HepG2 (cell line): ENCODE data around the gene SERHL2. TPM values are rescaled to one million over a fixed set of nuclear protein-coding genes. Genes with fewer than 3 reads are reported as not detected.

Experiments
- AHR ChIP-seq: IDR thresholded peaks from 2 replicates; pipeline ENCODE4 v1.6.1; 2018; ENCODE audit warnings: missing genetic modification reagents, missing compliant biosample characterization
- ARNT2 ChIP-seq: sonication (generic); formaldehyde crosslinking; IDR thresholded peaks from 2 replicates; pipeline ENCODE4 v1.8.0; 2022; ENCODE audit warnings: mild to moderate bottlenecking, low read depth, missing genetic modification reagents, moderate library complexity
- BHLHE40 ChIP-seq: IDR thresholded peaks from 2 replicates; pipeline ENCODE4 v1.6.1; 2011; ENCODE audit warnings: low read length, improper control_type of control experiment
- ELF3 ChIP-seq: IDR thresholded peaks from 2 replicates; pipeline ENCODE4 v1.6.1; 2016; ENCODE audit warnings: missing genetic modification reagents, missing compliant biosample characterization
- GRHL1 ChIP-seq: sonication (generic); formaldehyde crosslinking; conservative IDR thresholded peaks from 2 replicates; pipeline ENCODE4 v1.8.0; 2022; ENCODE audit warnings: missing genetic modification reagents
- HMGA1 ChIP-seq: sonication (generic); formaldehyde crosslinking; conservative IDR thresholded peaks from 2 replicates; pipeline ENCODE4 v1.4.0; 2020; ENCODE audit warnings: missing genetic modification reagents
- HOXA3 ChIP-seq: sonication (generic); formaldehyde crosslinking; IDR thresholded peaks from 2 replicates; pipeline ENCODE4 v1.5.0; 2020; ENCODE audit warnings: missing genetic modification reagents
- HOXD1 ChIP-seq: sonication (generic); formaldehyde crosslinking; IDR thresholded peaks from 2 replicates; pipeline ENCODE4 v1.5.0; 2020; ENCODE audit warnings: missing genetic modification reagents
- KDM1A ChIP-seq: IDR thresholded peaks from 2 replicates; pipeline ENCODE4 v1.6.1; 2016; ENCODE audit warnings: missing compliant biosample characterization
- MEF2D ChIP-seq: sonication (generic); formaldehyde crosslinking; IDR thresholded peaks from 2 replicates; pipeline ENCODE4 v1.5.1; 2020; ENCODE audit warnings: mild to moderate bottlenecking, missing genetic modification reagents
- NBN ChIP-seq: fragments of 450-650 bp; conservative IDR thresholded peaks from 2 replicates; pipeline ENCODE4 v1.6.1; 2017
- NR2F2 ChIP-seq: IDR thresholded peaks from 2 replicates; pipeline ENCODE4 v1.6.1; 2012; ENCODE audit warnings: low read depth, inconsistent platforms, borderline replicate concordance
- PCBP2 ChIP-seq: fragments of 200-400 bp; formaldehyde crosslinking; optimal IDR thresholded peaks from 2 replicates; pipeline ENCODE3; 2018; ENCODE audit warnings: low read length, low read depth; ENCODE audit not compliant: poor library complexity, severe bottlenecking
- PPARG ChIP-seq: conservative IDR thresholded peaks from 2 replicates; pipeline ENCODE4 v1.6.1; 2016; ENCODE audit warnings: missing biosample characterization, missing genetic modification reagents
- RNF219 ChIP-seq: sonication (generic); formaldehyde crosslinking; IDR thresholded peaks from 2 replicates; pipeline ENCODE4 v1.5.0; 2020; ENCODE audit warnings: mild to moderate bottlenecking, missing genetic modification reagents
- SMYD3 ChIP-seq: sonication (generic); formaldehyde crosslinking; IDR thresholded peaks from 2 replicates; pipeline ENCODE4 v1.8.1; 2023; ENCODE audit warnings: mild to moderate bottlenecking, missing genetic modification reagents
- ZBTB1 ChIP-seq: sonication (generic); formaldehyde crosslinking; IDR thresholded peaks from 2 replicates; pipeline ENCODE4 v1.4.0; 2020; ENCODE audit warnings: missing genetic modification reagents, borderline replicate concordance
- ZFP41 ChIP-seq: sonication (generic); formaldehyde crosslinking; IDR thresholded peaks from 2 replicates; pipeline ENCODE4 v1.4.0; 2020; ENCODE audit warnings: mild to moderate bottlenecking, missing genetic modification reagents, borderline replicate concordance
- ZNF124 ChIP-seq: sonication (generic); formaldehyde crosslinking; IDR thresholded peaks from 2 replicates; pipeline ENCODE4 v1.4.0; 2020; ENCODE audit warnings: missing genetic modification reagents
- ZNF264 ChIP-seq: sonication (generic); formaldehyde crosslinking; IDR thresholded peaks from 2 replicates; pipeline ENCODE4 v1.4.0; 2020; ENCODE audit warnings: missing genetic modification reagents
- ZNF44 ChIP-seq: sonication (generic); formaldehyde crosslinking; IDR thresholded peaks from 2 replicates; pipeline ENCODE4 v1.5.1; 2020; ENCODE audit warnings: mild to moderate bottlenecking, missing genetic modification reagents
- ZNF558 ChIP-seq: sonication (generic); formaldehyde crosslinking; IDR thresholded peaks from 2 replicates; pipeline ENCODE4 v1.9.0; 2022; ENCODE audit warnings: mild to moderate bottlenecking, missing genetic modification reagents, borderline replicate concordance
- ZNF598 ChIP-seq: sonication (generic); formaldehyde crosslinking; IDR thresholded peaks from 2 replicates; pipeline ENCODE4 v1.5.1; 2020; ENCODE audit warnings: mild to moderate bottlenecking, missing genetic modification reagents, borderline replicate concordance
- ZNF619 ChIP-seq: sonication (generic); formaldehyde crosslinking; IDR thresholded peaks from 2 replicates; pipeline ENCODE4 v1.4.0; 2020; ENCODE audit warnings: mild to moderate bottlenecking, missing genetic modification reagents
- ZNF768 ChIP-seq: sonication (generic); formaldehyde crosslinking; IDR thresholded peaks from 2 replicates; pipeline ENCODE4 v1.4.0; 2020; ENCODE audit warnings: missing genetic modification reagents
- ZNF891 ChIP-seq: sonication (generic); formaldehyde crosslinking; IDR thresholded peaks from 2 replicates; pipeline ENCODE4 v1.5.0; 2020; ENCODE audit warnings: mild to moderate bottlenecking, missing genetic modification reagents
- polyA plus RNA-seq, 8 experiments: library from polyadenylated mRNA; depleted of rRNA in 3 of 8; stranded (reverse) in 7 of 8; unstranded in 1 of 8; fragments of >200 nt; fragmentation: Illumina TruSeq in 4 of 8; extraction: Trizol in 4 of 8; gene quantifications; 2 replicates each; pipeline versions ENCODE4 v1.2.1 to v1.2.3, GENCODE V29; 2011 to 2016; ENCODE audit warnings: low read depth in 4 of 8, missing spikeins in 1 of 8, mixed read lengths in 1 of 8; ENCODE audit not compliant: insufficient read depth in 1 of 8
- total RNA-seq, 5 experiments: library from RNA; depleted of rRNA; stranded (reverse); fragments of >200 nt; fragmentation: Illumina TruSeq; extraction: Trizol; gene quantifications; 2 replicates each; pipeline ENCODE4 v1.2.3, GENCODE V29; 2016; ENCODE audit warnings: low read depth in 1 of 5
- TF ChIP-seq, protein P1 (sequence below): sonication (generic); formaldehyde crosslinking; IDR thresholded peaks from 2 replicates; pipeline ENCODE4 v1.4.0; 2020; ENCODE audit warnings: mild to moderate bottlenecking, missing genetic modification reagents

SERHL2 gene
- total and polyA plus RNA-seq, 2 of the 13 experiments (the other 11 are each of a cell fraction or from before 2014, with no cell fraction given) = 1.0 to 1.8 TPM

- TF ChIP-seq, protein P1, sequence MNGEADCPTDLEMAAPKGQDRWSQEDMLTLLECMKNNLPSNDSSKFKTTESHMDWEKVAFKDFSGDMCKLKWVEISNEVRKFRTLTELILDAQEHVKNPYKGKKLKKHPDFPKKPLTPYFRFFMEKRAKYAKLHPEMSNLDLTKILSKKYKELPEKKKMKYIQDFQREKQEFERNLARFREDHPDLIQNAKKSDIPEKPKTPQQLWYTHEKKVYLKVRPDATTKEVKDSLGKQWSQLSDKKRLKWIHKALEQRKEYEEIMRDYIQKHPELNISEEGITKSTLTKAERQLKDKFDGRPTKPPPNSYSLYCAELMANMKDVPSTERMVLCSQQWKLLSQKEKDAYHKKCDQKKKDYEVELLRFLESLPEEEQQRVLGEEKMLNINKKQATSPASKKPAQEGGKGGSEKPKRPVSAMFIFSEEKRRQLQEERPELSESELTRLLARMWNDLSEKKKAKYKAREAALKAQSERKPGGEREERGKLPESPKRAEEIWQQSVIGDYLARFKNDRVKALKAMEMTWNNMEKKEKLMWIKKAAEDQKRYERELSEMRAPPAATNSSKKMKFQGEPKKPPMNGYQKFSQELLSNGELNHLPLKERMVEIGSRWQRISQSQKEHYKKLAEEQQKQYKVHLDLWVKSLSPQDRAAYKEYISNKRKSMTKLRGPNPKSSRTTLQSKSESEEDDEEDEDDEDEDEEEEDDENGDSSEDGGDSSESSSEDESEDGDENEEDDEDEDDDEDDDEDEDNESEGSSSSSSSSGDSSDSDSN (CRISPR knock-in tag) = peak; percentile 24
- TF ChIP-seq ARNT2 (CRISPR knock-in tag) = peak; percentile 90
- peak; percentile 38 for TF ChIP-seq PCBP2
- no peak for TF ChIP-seq ZNF619
- peak; percentile 79 for TF ChIP-seq ZNF891
- no peak; the same call in 1 of the 2 replicates for TF ChIP-seq ZNF44 (CRISPR knock-in tag)
- no peak for TF ChIP-seq KDM1A (CRISPR knock-in tag)
- peak; percentile 74 for TF ChIP-seq ZNF768 (CRISPR knock-in tag)
- TF ChIP-seq AHR (CRISPR knock-in tag) = peak; percentile 72; the same call in 1 of the 2 replicates
- no peak for TF ChIP-seq NBN
- no peak for TF ChIP-seq HMGA1
- TF ChIP-seq ZBTB1 (CRISPR knock-in tag) = peak; percentile 94
- peak; percentile 76 for TF ChIP-seq PPARG
- peak; percentile 95 for TF ChIP-seq ZNF558 (CRISPR knock-in tag)
- no peak; the same call in 1 of the 2 replicates for TF ChIP-seq ZNF264 (CRISPR knock-in tag)
- TF ChIP-seq ZNF124 (CRISPR knock-in tag) = peak; percentile 95
- TF ChIP-seq ZFP41 (CRISPR knock-in tag) = peak; percentile 47; the same call in 1 of the 2 replicates
- peak; percentile 86 for TF ChIP-seq NR2F2
- peak; percentile 94 for TF ChIP-seq MEF2D
- no peak for TF ChIP-seq GRHL1 (CRISPR knock-in tag)
- peak; percentile 89; the same call in 1 of the 2 replicates for TF ChIP-seq SMYD3 (CRISPR knock-in tag)
- TF ChIP-seq ZNF598 (CRISPR knock-in tag) = no peak
- peak; percentile 80 for TF ChIP-seq ELF3 (CRISPR knock-in tag)
- TF ChIP-seq RNF219 (CRISPR knock-in tag) = no peak; the same call in 1 of the 2 replicates
- peak; percentile 88 for TF ChIP-seq HOXD1 (CRISPR knock-in tag)
- no peak for TF ChIP-seq BHLHE40
- peak; percentile 68; the same call in 1 of the 2 replicates for TF ChIP-seq HOXA3 (CRISPR knock-in tag)
These were observed 61.5 kb downstream of the SERHL2 start (continued) for GRCh38 chr22:42615092-42615859.
